ENCODE measurements around the gene GFRA4. TPM values are rescaled to one million over a fixed set of nuclear protein-coding genes. Genes with fewer than 3 reads are reported as not detected.

The GFRA4 gene
- total RNA-seq, 1 experiment from 2014 or later: not detected

- CTCF ChIA-PET: no interaction called here
- H3F3A ChIP-seq (ENCODE audit: low read length, unreplicated experiment): no peaks in the 10 kb centered on the region
These were observed 26.8 kb upstream of the GFRA4 start for GRCh38 chr20:3689978-3690377.

GRCh38 chr20:3687655-3688054, 24.5 kb upstream of the GFRA4 start:
- Histone ChIP-seq H3K27me3 (ENCODE audit: low read length) (no peaks in the 10 kb centered on the region), H3F3A (ENCODE audit: low read length, unreplicated experiment) (no peaks in the 10 kb centered on the region), H3K4me3 (ENCODE audit: low read length) (no peak overlapping the region), H3K27ac (ENCODE audit: low read length) (no peak overlapping the region), H3K9ac (ENCODE audit: low read length) (no peak overlapping the region), H3K4me2 (ENCODE audit: low read length) (no peak overlapping the region), H3K79me2 (ENCODE audit: low read length) (no peaks in the 10 kb centered on the region), H3K9me2 (replicated peaks; ENCODE audit: low read length) (no peaks in the 10 kb centered on the region), H2AFZ (ENCODE audit: low read length) (no peak overlapping the region), H3K36me3 (ENCODE audit: low read depth, low read length) (no peaks in the 10 kb centered on the region), H4K20me1 (ENCODE audit: low read length) (no peaks in the 10 kb centered on the region), H3K4me1 (ENCODE audit: insufficient read depth, low read length) (peaks cover 10% of the 10 kb centered on the region), H3K9me3 (ENCODE audit: low read length) (no peaks in the 10 kb centered on the region)
- BruUV-seq (replicated peaks): no TSS peak
- intact Hi-C loops (cut with micrococcal nuclease): no loop called here
- POLR2A ChIA-PET (ENCODE audit: unreplicated experiment): no interaction called here
- ATAC-seq (peak; percentile 36; the same call in 1 of the 2 replicates), DNase-seq (peak; percentile 35)
- no peak for TF ChIP-seq EZH2phosphoT487 (IDR thresholded peaks at IDR 0.05; ENCODE audit: borderline replicate concordance, low read length)
- TF ChIP-seq CTCF (conservative IDR thresholded peaks at IDR 0.05; ENCODE audit: low read depth, low read length): no peak
- TF ChIP-seq EZH2 (IDR thresholded peaks at IDR 0.05; ENCODE audit: low read length, unreplicated experiment): no peak
- CTCF ChIA-PET: interaction anchor here (1.1 kb wide), 1 partner anchor 23 kb away, joined by 3 read pairs; no protein-coding TSS in a partner anchor

More at GRCh38 chr20:3689978-3690377, 26.8 kb upstream of the GFRA4 start:
- Histone ChIP-seq H3K4me2 (ENCODE audit: low read length) (no peak overlapping the region), H3K27ac (ENCODE audit: low read length) (no peak overlapping the region), H3K79me2 (ENCODE audit: low read length) (no peaks in the 10 kb centered on the region), H3K9me2 (replicated peaks; ENCODE audit: low read length) (no peaks in the 10 kb centered on the region), H3K4me3 (ENCODE audit: low read length) (no peak overlapping the region), H4K20me1 (ENCODE audit: low read length) (no peaks in the 10 kb centered on the region), H2AFZ (ENCODE audit: low read length) (no peak overlapping the region), H3K27me3 (ENCODE audit: low read length) (no peaks in the 10 kb centered on the region), H3K9ac (ENCODE audit: low read length) (no peak overlapping the region), H3K9me3 (ENCODE audit: low read length) (no peaks in the 10 kb centered on the region), H3K36me3 (ENCODE audit: low read depth, low read length) (no peaks in the 10 kb centered on the region), H3K4me1 (ENCODE audit: insufficient read depth, low read length) (peaks cover 10% of the 10 kb centered on the region)
- POLR2A ChIA-PET (ENCODE audit: unreplicated experiment): no interaction called here
- no peak for ATAC-seq
- no peak for DNase-seq
- TF ChIP-seq EZH2phosphoT487 (IDR thresholded peaks at IDR 0.05; ENCODE audit: borderline replicate concordance, low read length) (no peak), EZH2 (IDR thresholded peaks at IDR 0.05; ENCODE audit: low read length, unreplicated experiment) (no peak), CTCF (conservative IDR thresholded peaks at IDR 0.05; ENCODE audit: low read depth, low read length) (no peak)
- no TSS peak for BruUV-seq (replicated peaks)
- intact Hi-C loops (cut with micrococcal nuclease): no loop called here

GRCh38 chr20:3686867-3687321, 23.7 kb upstream of the GFRA4 start:
- Histone ChIP-seq H2AFZ (ENCODE audit: low read length) (peak overlapping the region; percentile 32; the same call in 1 of the 2 replicates), H3K4me2 (ENCODE audit: low read length) (peak overlapping the region; percentile 19; the same call in 1 of the 2 replicates), H3K4me3 (ENCODE audit: low read length) (no peak overlapping the region), H3K9me2 (replicated peaks; ENCODE audit: low read length) (no peaks in the 10 kb centered on the region), H3K9ac (ENCODE audit: low read length) (no peak overlapping the region), H3K4me1 (ENCODE audit: insufficient read depth, low read length) (peaks cover 10% of the 10 kb centered on the region), H4K20me1 (ENCODE audit: low read length) (no peaks in the 10 kb centered on the region), H3K79me2 (ENCODE audit: low read length) (no peaks in the 10 kb centered on the region), H3K27me3 (ENCODE audit: low read length) (no peaks in the 10 kb centered on the region), H3K9me3 (ENCODE audit: low read length) (no peaks in the 10 kb centered on the region), H3K36me3 (ENCODE audit: low read depth, low read length) (no peaks in the 10 kb centered on the region), H3F3A (ENCODE audit: low read length, unreplicated experiment) (no peaks in the 10 kb centered on the region), H3K27ac (ENCODE audit: low read length) (no peak overlapping the region)
- ATAC-seq (peak; percentile 84), DNase-seq (peak; percentile 72)
- ChIA-PET POLR2A (ENCODE audit: unreplicated experiment) (interaction anchor here (0.6 kb wide), 1 partner anchor 320 kb away, joined by 3 read pairs; no protein-coding TSS in a partner anchor), CTCF (interaction anchor here (1.1 kb wide), 1 partner anchor 23 kb away, joined by 3 read pairs; no protein-coding TSS in a partner anchor)
- no TSS peak for BruUV-seq (replicated peaks)
- TF ChIP-seq EZH2phosphoT487 (IDR thresholded peaks at IDR 0.05; ENCODE audit: borderline replicate concordance, low read length) (no peak), EZH2 (IDR thresholded peaks at IDR 0.05; ENCODE audit: low read length, unreplicated experiment) (no peak), CTCF (conservative IDR thresholded peaks at IDR 0.05; ENCODE audit: low read depth, low read length) (no peak; the same call in 1 of the 2 replicates)
- intact Hi-C loops (cut with micrococcal nuclease): no loop called here
